GM12873 (cell line): ENCODE measurements around the gene APOL1.

Experiments used
- TF ChIP-seq, protein P1 (sequence below): IDR thresholded peaks from 2 replicates; pipeline ENCODE4 v1.5.1; 2012; ENCODE audit warnings: low read depth, mild to moderate bottlenecking, moderate library complexity, low read length, control low read depth; ENCODE audit not compliant: insufficient read depth; ENCODE audit errors: missing control alignments

Gene APOL1

DNA sequence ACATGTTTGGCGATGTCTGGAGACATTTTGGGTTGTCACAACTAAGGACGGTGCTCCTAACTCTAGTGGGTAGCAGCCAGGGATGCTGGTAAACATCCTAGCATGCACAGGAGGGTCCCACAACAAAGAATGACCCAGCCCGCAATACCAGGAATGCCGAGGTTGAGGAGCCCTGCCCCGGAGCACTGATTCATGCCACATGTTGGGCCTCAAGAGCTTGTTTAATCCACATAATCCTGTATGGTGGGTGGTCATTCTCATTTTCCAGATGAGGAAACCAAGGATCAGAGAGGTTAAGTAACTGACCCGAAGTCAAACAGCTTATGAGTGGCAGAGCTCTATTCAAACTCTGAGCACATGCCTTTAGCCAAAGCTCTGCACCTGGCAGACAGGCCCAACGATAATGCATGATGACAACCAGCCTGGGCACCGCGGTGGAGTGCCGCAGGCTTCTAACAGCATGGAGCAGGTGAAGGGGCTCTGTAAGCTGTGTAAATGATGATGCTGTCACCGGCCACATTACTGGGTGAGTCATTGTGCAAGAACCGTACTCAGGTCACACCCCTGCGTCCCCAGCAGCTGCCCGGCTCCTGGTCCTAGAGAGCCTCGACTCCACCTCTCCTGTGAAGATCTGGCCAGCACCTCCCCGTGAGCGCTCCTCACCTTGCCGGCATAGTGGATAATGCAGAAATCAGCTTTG, 58.6 kb downstream of the APOL1 start:
- TF ChIP-seq, protein P1, sequence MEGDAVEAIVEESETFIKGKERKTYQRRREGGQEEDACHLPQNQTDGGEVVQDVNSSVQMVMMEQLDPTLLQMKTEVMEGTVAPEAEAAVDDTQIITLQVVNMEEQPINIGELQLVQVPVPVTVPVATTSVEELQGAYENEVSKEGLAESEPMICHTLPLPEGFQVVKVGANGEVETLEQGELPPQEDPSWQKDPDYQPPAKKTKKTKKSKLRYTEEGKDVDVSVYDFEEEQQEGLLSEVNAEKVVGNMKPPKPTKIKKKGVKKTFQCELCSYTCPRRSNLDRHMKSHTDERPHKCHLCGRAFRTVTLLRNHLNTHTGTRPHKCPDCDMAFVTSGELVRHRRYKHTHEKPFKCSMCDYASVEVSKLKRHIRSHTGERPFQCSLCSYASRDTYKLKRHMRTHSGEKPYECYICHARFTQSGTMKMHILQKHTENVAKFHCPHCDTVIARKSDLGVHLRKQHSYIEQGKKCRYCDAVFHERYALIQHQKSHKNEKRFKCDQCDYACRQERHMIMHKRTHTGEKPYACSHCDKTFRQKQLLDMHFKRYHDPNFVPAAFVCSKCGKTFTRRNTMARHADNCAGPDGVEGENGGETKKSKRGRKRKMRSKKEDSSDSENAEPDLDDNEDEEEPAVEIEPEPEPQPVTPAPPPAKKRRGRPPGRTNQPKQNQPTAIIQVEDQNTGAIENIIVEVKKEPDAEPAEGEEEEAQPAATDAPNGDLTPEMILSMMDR, result no peak

DNA sequence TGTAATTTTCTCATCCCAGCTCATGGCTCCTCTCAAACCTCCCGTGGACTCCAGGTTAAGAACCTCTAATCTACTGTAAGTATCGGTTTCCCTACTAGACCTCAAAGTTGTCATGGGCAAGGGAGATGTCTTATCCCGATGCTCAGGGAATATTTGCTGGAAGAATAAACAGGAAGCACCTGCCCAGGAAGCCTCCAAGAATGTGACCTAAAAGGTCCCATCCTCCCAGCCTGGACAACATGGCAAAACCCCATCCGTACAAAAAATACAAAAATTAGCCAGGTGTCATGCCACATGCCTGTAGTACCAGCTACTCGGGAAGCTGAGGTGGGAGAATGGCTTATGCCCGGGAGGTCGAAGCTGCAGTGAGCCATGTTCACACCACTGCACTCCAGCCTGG, 62.4 kb downstream of the APOL1 start:
- TF ChIP-seq, protein P1, result no peak

DNA sequence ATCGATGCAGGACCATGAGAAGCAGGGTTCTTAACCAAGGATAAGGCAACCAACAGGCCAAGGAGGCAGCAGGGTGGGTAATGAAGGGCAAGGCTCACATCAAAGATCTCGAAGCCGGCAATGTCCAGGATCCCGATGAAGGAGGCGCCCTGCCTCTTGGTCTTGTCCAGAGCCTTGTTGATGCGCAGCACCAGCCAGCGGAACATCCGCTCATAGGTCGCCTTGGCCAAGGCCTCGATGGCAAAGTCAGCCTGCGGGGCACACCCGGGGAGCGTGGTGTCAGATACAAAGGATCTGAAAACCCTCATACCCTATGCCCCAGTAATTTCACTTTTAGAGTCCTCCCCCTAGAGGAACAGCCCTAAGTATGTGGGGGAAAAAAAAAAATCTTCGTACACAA, 63.5 kb downstream of the APOL1 start:
- TF ChIP-seq, protein P1, result no peak
